AG10803 (cell line): ENCODE results near the gene CTTNBP2NL.
"Not testable (repeated sequence)": the region's sequence is repeated elsewhere in the genome, so short reads cannot be mapped to it uniquely, and the experiment has no call there.

Experiments
- DNase-seq: peaks from one replicate; pipeline ENCODE4 v3.0.0; 2010; ENCODE audit warnings: low read depth
- H3K4me3 ChIP-seq: 2 replicates; pipeline ENCODE4 v1.5.1; 2011; ENCODE audit warnings: mild to moderate bottlenecking, low read length, control low read depth
- CTCF ChIP-seq: conservative IDR thresholded peaks from 2 replicates; pipeline ENCODE4 v1.5.1; 2011; ENCODE audit warnings: mild to moderate bottlenecking, low read length, control low read depth, inconsistent platforms

The CTTNBP2NL gene

GRCh38 chr1:112429749-112430148 is 33.7 kb downstream of the CTTNBP2NL start:
- DNase-seq = no peak
- no peak overlapping the region for H3K4me3 ChIP-seq
- no peak for TF ChIP-seq CTCF

- no peak for DNase-seq
- TF ChIP-seq CTCF = no peak
Measured at GRCh38 chr1:112431038-112431437, 35.0 kb downstream of the CTTNBP2NL start.

GRCh38 chr1:112435448-112435847 is 39.4 kb downstream of the CTTNBP2NL start:
- DNase-seq = no peak
- no peak for TF ChIP-seq CTCF
- H3K4me3 ChIP-seq = no peak overlapping the region

More at GRCh38 chr1:112431038-112431437, 35.0 kb downstream of the CTTNBP2NL start:
- H3K4me3 ChIP-seq = no peak overlapping the region

GRCh38 chr1:112436384-112437156 is 40.6 kb downstream of the CTTNBP2NL start:
- no peak for TF ChIP-seq CTCF
- no peak for DNase-seq
- H3K4me3 ChIP-seq = no peak overlapping the region

GRCh38 chr1:112438156-112438555 is 42.1 kb downstream of the CTTNBP2NL start:
- DNase-seq, H3K4me3 ChIP-seq: not testable (repeated sequence)

GRCh38 chr1:112439592-112439991 is 43.6 kb downstream of the CTTNBP2NL start:
- no peak for DNase-seq
- no peak for TF ChIP-seq CTCF
- no peak overlapping the region for H3K4me3 ChIP-seq

GRCh38 chr1:112440574-112440973 is 44.6 kb downstream of the CTTNBP2NL start:
- H3K4me3 ChIP-seq = no peak overlapping the region
- no peak for DNase-seq
- no peak for TF ChIP-seq CTCF
